Measurements from ENCODE around the gene SYNGR1. TPM values are rescaled to one million over a fixed set of nuclear protein-coding genes. Genes with fewer than 3 reads are reported as not detected.

Gene SYNGR1
- total RNA-seq, 1 experiment from 2014 or later: 9.0 TPM

DNA sequence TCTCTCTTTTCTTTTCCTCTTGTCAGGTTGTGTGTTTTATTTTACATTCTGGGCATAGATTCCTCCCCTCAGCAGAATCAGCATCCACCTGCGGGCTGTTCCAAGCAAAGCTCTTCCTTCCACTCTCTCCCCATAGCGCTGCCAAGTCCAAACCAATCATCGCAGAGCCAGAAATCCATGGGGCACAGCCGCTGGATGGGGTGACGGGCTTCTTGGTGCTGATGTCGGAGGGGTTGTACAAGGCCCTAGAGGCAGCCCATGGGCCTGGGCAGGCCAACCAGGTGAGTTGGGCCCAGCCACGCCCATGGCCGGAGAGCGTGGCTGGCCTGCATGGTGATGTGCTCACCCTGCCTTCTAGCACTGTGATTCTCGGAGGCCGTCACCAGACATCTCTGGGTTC is 71.9 kb downstream of the SYNGR1 start:
- CTCF ChIA-PET: no interaction called here
- Histone ChIP-seq H4K20me1 (ENCODE audit: low read length) (no peaks in the 10 kb centered on the region), H3K9me2 (replicated peaks; ENCODE audit: low read length) (no peaks in the 10 kb centered on the region), H2AFZ (ENCODE audit: low read length) (no peak overlapping the region), H3K9me3 (ENCODE audit: low read length) (no peaks in the 10 kb centered on the region), H3K27ac (ENCODE audit: low read length) (no peak overlapping the region), H3K4me2 (ENCODE audit: low read length) (no peak overlapping the region), H3K4me3 (ENCODE audit: low read length) (no peak overlapping the region), H3K79me2 (ENCODE audit: low read length) (no peaks in the 10 kb centered on the region), H3F3A (ENCODE audit: low read length, unreplicated experiment) (no peaks in the 10 kb centered on the region), H3K36me3 (ENCODE audit: low read depth, low read length) (no peaks in the 10 kb centered on the region), H3K4me1 (ENCODE audit: insufficient read depth, low read length) (no peaks in the 10 kb centered on the region), H3K9ac (ENCODE audit: low read length) (no peak overlapping the region), H3K27me3 (ENCODE audit: low read length) (no peaks in the 10 kb centered on the region)
- intact Hi-C loops (cut with micrococcal nuclease): no loop called here
- DNase-seq (no peak), ATAC-seq (no peak)
- POLR2A ChIA-PET (ENCODE audit: unreplicated experiment): no interaction called here
- TF ChIP-seq, protein P1, sequence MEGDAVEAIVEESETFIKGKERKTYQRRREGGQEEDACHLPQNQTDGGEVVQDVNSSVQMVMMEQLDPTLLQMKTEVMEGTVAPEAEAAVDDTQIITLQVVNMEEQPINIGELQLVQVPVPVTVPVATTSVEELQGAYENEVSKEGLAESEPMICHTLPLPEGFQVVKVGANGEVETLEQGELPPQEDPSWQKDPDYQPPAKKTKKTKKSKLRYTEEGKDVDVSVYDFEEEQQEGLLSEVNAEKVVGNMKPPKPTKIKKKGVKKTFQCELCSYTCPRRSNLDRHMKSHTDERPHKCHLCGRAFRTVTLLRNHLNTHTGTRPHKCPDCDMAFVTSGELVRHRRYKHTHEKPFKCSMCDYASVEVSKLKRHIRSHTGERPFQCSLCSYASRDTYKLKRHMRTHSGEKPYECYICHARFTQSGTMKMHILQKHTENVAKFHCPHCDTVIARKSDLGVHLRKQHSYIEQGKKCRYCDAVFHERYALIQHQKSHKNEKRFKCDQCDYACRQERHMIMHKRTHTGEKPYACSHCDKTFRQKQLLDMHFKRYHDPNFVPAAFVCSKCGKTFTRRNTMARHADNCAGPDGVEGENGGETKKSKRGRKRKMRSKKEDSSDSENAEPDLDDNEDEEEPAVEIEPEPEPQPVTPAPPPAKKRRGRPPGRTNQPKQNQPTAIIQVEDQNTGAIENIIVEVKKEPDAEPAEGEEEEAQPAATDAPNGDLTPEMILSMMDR (conservative IDR thresholded peaks at IDR 0.05; ENCODE audit: low read depth, low read length): no peak
- TF ChIP-seq EZH2phosphoT487 (IDR thresholded peaks at IDR 0.05; ENCODE audit: borderline replicate concordance, low read length): no peak
- TF ChIP-seq EZH2 (IDR thresholded peaks at IDR 0.05; ENCODE audit: low read length, unreplicated experiment): no peak
- no TSS peak for BruUV-seq (replicated peaks)

DNA sequence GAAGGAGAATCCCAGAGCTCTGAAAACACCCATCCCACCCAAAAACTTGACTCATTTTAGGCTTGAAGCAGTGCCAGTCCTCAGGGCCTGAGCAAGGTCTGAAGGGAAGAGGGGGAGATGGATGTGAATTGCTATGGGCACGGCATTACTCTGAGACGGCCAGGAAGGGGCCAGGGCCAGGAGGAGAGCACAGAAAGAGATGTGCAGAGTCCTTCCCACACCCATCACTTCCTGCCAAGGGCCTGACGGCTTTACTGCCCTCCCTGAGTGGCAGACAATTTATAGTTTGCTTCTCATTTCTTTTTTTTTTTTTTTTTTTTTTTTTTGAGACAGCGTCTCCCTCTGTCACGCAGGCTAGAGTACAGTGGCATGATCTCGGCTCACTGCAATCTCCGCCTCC is 72.3 kb downstream of the SYNGR1 start:
- Histone ChIP-seq H3K9me2 (replicated peaks; ENCODE audit: low read length) (no peaks in the 10 kb centered on the region), H3K36me3 (ENCODE audit: low read depth, low read length) (no peaks in the 10 kb centered on the region), H4K20me1 (ENCODE audit: low read length) (no peaks in the 10 kb centered on the region), H3K27me3 (ENCODE audit: low read length) (no peaks in the 10 kb centered on the region), H2AFZ (ENCODE audit: low read length) (no peak overlapping the region), H3K4me1 (ENCODE audit: insufficient read depth, low read length) (no peaks in the 10 kb centered on the region), H3K4me3 (ENCODE audit: low read length) (no peak overlapping the region), H3K9me3 (ENCODE audit: low read length) (no peaks in the 10 kb centered on the region), H3K4me2 (ENCODE audit: low read length) (no peak overlapping the region), H3K79me2 (ENCODE audit: low read length) (no peaks in the 10 kb centered on the region), H3F3A (ENCODE audit: low read length, unreplicated experiment) (no peaks in the 10 kb centered on the region), H3K27ac (ENCODE audit: low read length) (no peak overlapping the region), H3K9ac (ENCODE audit: low read length) (no peak overlapping the region)
- ChIA-PET CTCF (no interaction called here), POLR2A (ENCODE audit: unreplicated experiment) (interaction anchor here (0.7 kb wide), 1 partner anchor 16 kb away, joined by 5 read pairs; no protein-coding TSS in a partner anchor)
- ATAC-seq (no peak), DNase-seq (no peak)
- no TSS peak for BruUV-seq (replicated peaks)
- TF ChIP-seq EZH2phosphoT487 (IDR thresholded peaks at IDR 0.05; ENCODE audit: borderline replicate concordance, low read length) (no peak), EZH2 (IDR thresholded peaks at IDR 0.05; ENCODE audit: low read length, unreplicated experiment) (no peak)
- TF ChIP-seq, protein P1 (conservative IDR thresholded peaks at IDR 0.05; ENCODE audit: low read depth, low read length): no peak
- intact Hi-C loops (cut with micrococcal nuclease): no loop called here

DNA sequence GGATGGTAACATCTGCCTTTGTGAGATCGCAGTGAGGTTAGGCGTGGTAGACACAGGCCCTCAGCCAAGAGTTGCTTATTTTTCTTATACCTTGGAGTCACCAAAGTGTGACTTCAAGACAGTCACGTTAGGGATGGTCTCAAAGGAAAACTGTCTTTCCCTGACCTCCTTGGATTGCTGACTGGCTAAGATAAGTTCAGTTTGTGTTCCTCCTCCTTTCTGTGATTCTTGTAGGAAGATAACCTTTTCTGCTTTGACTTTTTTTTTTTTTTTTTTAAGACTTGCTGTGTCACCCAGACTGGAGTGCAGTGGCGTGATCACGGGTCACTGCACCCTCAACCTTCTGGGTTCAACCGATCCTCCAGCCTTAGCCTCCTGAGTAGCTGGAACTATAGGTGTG is 72.9 kb downstream of the SYNGR1 start:
- H3K27ac ChIP-seq (ENCODE audit: low read length): no peak overlapping the region
- intact Hi-C loops (cut with micrococcal nuclease): no loop called here
- no peak overlapping the region for H3K9ac ChIP-seq (ENCODE audit: low read length)
- H3F3A ChIP-seq (ENCODE audit: low read length, unreplicated experiment): no peaks in the 10 kb centered on the region
- no peaks in the 10 kb centered on the region for H3K9me2 ChIP-seq (replicated peaks; ENCODE audit: low read length)
- no peaks in the 10 kb centered on the region for H4K20me1 ChIP-seq (ENCODE audit: low read length)
- H3K9me3 ChIP-seq (ENCODE audit: low read length): no peaks in the 10 kb centered on the region
- H3K4me2 ChIP-seq (ENCODE audit: low read length): no peak overlapping the region
- H3K4me1 ChIP-seq (ENCODE audit: insufficient read depth, low read length): no peaks in the 10 kb centered on the region
- CTCF ChIA-PET: no interaction called here
- no peaks in the 10 kb centered on the region for H3K79me2 ChIP-seq (ENCODE audit: low read length)
- DNase-seq (no peak), ATAC-seq (no peak)
- H3K27me3 ChIP-seq (ENCODE audit: low read length): no peaks in the 10 kb centered on the region
- H2AFZ ChIP-seq (ENCODE audit: low read length): no peak overlapping the region
- POLR2A ChIA-PET (ENCODE audit: unreplicated experiment): interaction anchor here (0.7 kb wide), 1 partner anchor 17 kb away, joined by 5 read pairs; no protein-coding TSS in a partner anchor
- no peak overlapping the region for H3K4me3 ChIP-seq (ENCODE audit: low read length)
- no peaks in the 10 kb centered on the region; the same call in 1 of the 2 replicates for H3K36me3 ChIP-seq (ENCODE audit: low read depth, low read length)
- TF ChIP-seq, protein P1 (conservative IDR thresholded peaks at IDR 0.05; ENCODE audit: low read depth, low read length): no peak
- TF ChIP-seq EZH2 (IDR thresholded peaks at IDR 0.05; ENCODE audit: low read length, unreplicated experiment) (no peak), EZH2phosphoT487 (IDR thresholded peaks at IDR 0.05; ENCODE audit: borderline replicate concordance, low read length) (no peak)
- no TSS peak for BruUV-seq (replicated peaks)

All from PC-3 (cell line).